Epithelial cell of esophagus (primary cell): ENCODE results near the gene LUC7L2.

Experiments
- DNase-seq: peaks from one replicate; pipeline ENCODE4 v3.0.0; 2010; ENCODE audit warnings: low read depth
- H3K4me3 ChIP-seq: 2 replicates; pipeline ENCODE4 v1.5.1; 2011; ENCODE audit warnings: mild to moderate bottlenecking, low read length, control low read depth
- CTCF ChIP-seq: IDR thresholded peaks from 2 replicates; pipeline ENCODE4 v1.5.1; 2011; ENCODE audit warnings: low read depth, mild to moderate bottlenecking, low read length, control low read depth, inconsistent platforms; ENCODE audit not compliant: insufficient read depth; ENCODE audit errors: missing control alignments

LUC7L2 gene

GRCh38 chr7:139450851-139451250 lies 91.2 kb downstream of the LUC7L2 start:
- DNase-seq, result no peak
- TF ChIP-seq CTCF, result no peak
- H3K4me3 ChIP-seq, result no peak overlapping the region

GRCh38 chr7:139451638-139452037 lies 91.9 kb downstream of the LUC7L2 start:
- no peak for TF ChIP-seq CTCF
- DNase-seq, result peak; percentile 49
- H3K4me3 ChIP-seq, result no peak overlapping the region

- peak; percentile 25 for DNase-seq
- no peak for TF ChIP-seq CTCF
- H3K4me3 ChIP-seq, result no peak overlapping the region
Measured at GRCh38 chr7:139452958-139453672, 93.4 kb downstream of the LUC7L2 start.

- no peak for DNase-seq
- no peak overlapping the region for H3K4me3 ChIP-seq
- no peak for TF ChIP-seq CTCF
Measured at GRCh38 chr7:139453673-139454321, 94.1 kb downstream of the LUC7L2 start.

GRCh38 chr7:139455789-139456188 lies 96.1 kb downstream of the LUC7L2 start:
- TF ChIP-seq CTCF, result no peak
- no peak overlapping the region for H3K4me3 ChIP-seq
- DNase-seq, result no peak

GRCh38 chr7:139456511-139456910 lies 96.8 kb downstream of the LUC7L2 start:
- no peak overlapping the region for H3K4me3 ChIP-seq
- TF ChIP-seq CTCF, result no peak
- no peak for DNase-seq
